Liver (tissue), 9 donors: Measurements from ENCODE around the gene EPB42. TPM values are rescaled to one million over a fixed set of nuclear protein-coding genes. Genes with fewer than 3 reads are reported as not detected.

ENCODE experiments used
- DNase-seq: peaks from one replicate; pipeline ENCODE4 v3.0.0-alpha.2; 2017; ENCODE audit warnings: low spot score
- H3K27ac ChIP-seq, 2 donors: one replicate each; pipeline ENCODE4 v1.7.0; 2013; ENCODE audit warnings: inconsistent platforms in 2 of 2, low read length in 2 of 2, control low read depth in 1 of 2, low read depth in 1 of 2, mild to moderate bottlenecking in 1 of 2
- H3K27me3 ChIP-seq, 4 donors: one replicate each; pipeline versions ENCODE4 v1.6.1 to v1.7.0; 2013; ENCODE audit warnings: low read length in 3 of 4, inconsistent platforms in 1 of 4, mild to moderate bottlenecking in 1 of 4, moderate library complexity in 1 of 4; ENCODE audit not compliant: control insufficient read depth in 4 of 4, insufficient read depth in 4 of 4
- H3K36me3 ChIP-seq, 4 donors: one replicate each; pipeline versions ENCODE4 v1.6.1 to v1.7.0; 2013; ENCODE audit warnings: low read length in 3 of 4, mild to moderate bottlenecking in 3 of 4, low read depth in 1 of 4, moderate library complexity in 1 of 4; ENCODE audit not compliant: control insufficient read depth in 4 of 4, insufficient read depth in 3 of 4
- H3K4me1 ChIP-seq, 4 donors: one replicate each; pipeline versions ENCODE4 v1.6.1 to v1.7.0; 2013; ENCODE audit warnings: low read length in 3 of 4, mild to moderate bottlenecking in 3 of 4, moderate library complexity in 1 of 4; ENCODE audit not compliant: control insufficient read depth in 4 of 4, insufficient read depth in 4 of 4
- H3K4me3 ChIP-seq, 3 donors: one replicate each; pipeline versions ENCODE4 v1.6.1 to v1.7.0; 2013; ENCODE audit warnings: low read length in 3 of 3, control low read depth in 1 of 3, low read depth in 1 of 3, mild to moderate bottlenecking in 1 of 3
- H3K9ac ChIP-seq, 2 donors: one replicate each; pipeline ENCODE4 v1.7.0; 2013; ENCODE audit warnings: low read length in 2 of 2, mild to moderate bottlenecking in 2 of 2, moderate library complexity in 2 of 2, control low read depth in 1 of 2, low read depth in 1 of 2
- H3K9me3 ChIP-seq, 4 donors: one replicate each; pipeline versions ENCODE4 v1.6.1 to v1.7.0; 2013; ENCODE audit warnings: low read length in 3 of 4; ENCODE audit not compliant: control insufficient read depth in 4 of 4
- EGR1 ChIP-seq, 2 donors: IDR thresholded peaks; 2 replicates each; pipeline ENCODE4 v1.6.1; 2016 to 2018; ENCODE audit warnings: antibody characterized with exemption in 2 of 2, low read depth in 2 of 2
- FOXA1 ChIP-seq: IDR thresholded peaks from 2 replicates; pipeline ENCODE4 v1.6.1; 2016; ENCODE audit warnings: antibody characterized with exemption
- GABPA ChIP-seq, 2 donors: IDR thresholded peaks in 1 of 2; conservative IDR thresholded peaks in 1 of 2; 2 replicates each; pipeline ENCODE4 v1.6.1; 2016; ENCODE audit warnings: antibody characterized with exemption in 2 of 2, mild to moderate bottlenecking in 1 of 2, moderate library complexity in 1 of 2
- HNF4A ChIP-seq, 2 donors: conservative IDR thresholded peaks; 2 replicates each; pipeline ENCODE4 v1.6.1; 2016; ENCODE audit warnings: antibody characterized with exemption in 2 of 2, mild to moderate bottlenecking in 2 of 2
- HNF4G ChIP-seq: IDR thresholded peaks from 2 replicates; pipeline ENCODE4 v1.6.1; 2016; ENCODE audit warnings: antibody characterized with exemption
- JUND ChIP-seq, 2 donors: IDR thresholded peaks; 2 replicates each; pipeline ENCODE4 v1.6.1; 2016; ENCODE audit warnings: antibody characterized with exemption in 2 of 2
- NR2F2 ChIP-seq: IDR thresholded peaks from 2 replicates; pipeline ENCODE4 v1.6.1; 2016; ENCODE audit warnings: antibody characterized with exemption
- RXRA ChIP-seq, 2 donors: IDR thresholded peaks; 2 replicates each; pipeline ENCODE4 v1.6.1; 2017 to 2018; ENCODE audit warnings: antibody characterized with exemption in 2 of 2, mild to moderate bottlenecking in 1 of 2
- SP1 ChIP-seq: IDR thresholded peaks from 2 replicates; pipeline ENCODE4 v1.6.1; 2018; ENCODE audit warnings: antibody characterized with exemption, mild to moderate bottlenecking
- TAF1 ChIP-seq: conservative IDR thresholded peaks from 2 replicates; pipeline ENCODE4 v1.6.1; 2016; ENCODE audit warnings: antibody characterized with exemption, mild to moderate bottlenecking
- WGBS: extraction: QIAGEN DNeasy Blood & Tissue Kit; methylation state at CpG from one replicate; pipeline ENCODE4 v1.1.7; 2013; 5-methylcytosine and 5-hydroxymethylcytosine counted together
- polyA plus RNA-seq, 2 donors: library from polyadenylated mRNA; stranded (reverse) in 1 of 2; unstranded in 1 of 2; fragments of 200-250 nt in 1 of 2; fragments of >200 nt in 1 of 2; fragmentation: Nextera tagmentation in 1 of 2; extraction: Ambion mirVana in 1 of 2; gene quantifications; one replicate each; pipeline versions ENCODE4 v1.2.1 to v1.2.3, GENCODE V29; 2013 to 2015
- total RNA-seq, 2 donors: library from RNA; depleted of rRNA; stranded (reverse); fragments of >200 nt; gene quantifications; one replicate each; pipeline ENCODE4 v1.2.3, GENCODE V29; 2014
- TF ChIP-seq, protein P1 (sequence below): IDR thresholded peaks from 2 replicates; pipeline ENCODE4 v1.6.1; 2016; ENCODE audit warnings: antibody characterized with exemption, mild to moderate bottlenecking
- TF ChIP-seq, protein P2 (sequence below): IDR thresholded peaks from 2 replicates; pipeline ENCODE4 v1.6.1; 2016; ENCODE audit warnings: antibody characterized with exemption
- TF ChIP-seq, protein P3 (sequence below): IDR thresholded peaks from 2 replicates; pipeline ENCODE4 v1.6.1; 2016; ENCODE audit warnings: antibody characterized with exemption
- TF ChIP-seq, protein P4 (sequence below): fragments of 150-350 bp; IDR thresholded peaks from 2 replicates; pipeline ENCODE4 v1.5.1; 2017; ENCODE audit warnings: improper control_type of control experiment, low read depth, low read length; ENCODE audit not compliant: missing input control
- donor health status: healthy.
- donor health status: healthy.
- donor health status: healthy.
- donor health status: healthy.
- donor health status: healthy.

EPB42 gene
- total and polyA plus RNA-seq, 4 donors = 0.02 to 247 TPM; not detected in 2

GRCh38 chr15:43212299-43212698 is 8.5 kb downstream of the EPB42 start:
- DNase-seq = no peak
- 82% methylated on average over 8 of the region's 8 CpGs for WGBS
- no peak overlapping the region for H3K9ac ChIP-seq
- no peak overlapping the region for H3K4me3 ChIP-seq
- no peaks in the 10 kb centered on the region for H3K36me3 ChIP-seq
- H3K4me1 ChIP-seq = no peaks in the 10 kb centered on the region
- no peaks in the 10 kb centered on the region for H3K9me3 ChIP-seq
- TF ChIP-seq, protein P1, sequence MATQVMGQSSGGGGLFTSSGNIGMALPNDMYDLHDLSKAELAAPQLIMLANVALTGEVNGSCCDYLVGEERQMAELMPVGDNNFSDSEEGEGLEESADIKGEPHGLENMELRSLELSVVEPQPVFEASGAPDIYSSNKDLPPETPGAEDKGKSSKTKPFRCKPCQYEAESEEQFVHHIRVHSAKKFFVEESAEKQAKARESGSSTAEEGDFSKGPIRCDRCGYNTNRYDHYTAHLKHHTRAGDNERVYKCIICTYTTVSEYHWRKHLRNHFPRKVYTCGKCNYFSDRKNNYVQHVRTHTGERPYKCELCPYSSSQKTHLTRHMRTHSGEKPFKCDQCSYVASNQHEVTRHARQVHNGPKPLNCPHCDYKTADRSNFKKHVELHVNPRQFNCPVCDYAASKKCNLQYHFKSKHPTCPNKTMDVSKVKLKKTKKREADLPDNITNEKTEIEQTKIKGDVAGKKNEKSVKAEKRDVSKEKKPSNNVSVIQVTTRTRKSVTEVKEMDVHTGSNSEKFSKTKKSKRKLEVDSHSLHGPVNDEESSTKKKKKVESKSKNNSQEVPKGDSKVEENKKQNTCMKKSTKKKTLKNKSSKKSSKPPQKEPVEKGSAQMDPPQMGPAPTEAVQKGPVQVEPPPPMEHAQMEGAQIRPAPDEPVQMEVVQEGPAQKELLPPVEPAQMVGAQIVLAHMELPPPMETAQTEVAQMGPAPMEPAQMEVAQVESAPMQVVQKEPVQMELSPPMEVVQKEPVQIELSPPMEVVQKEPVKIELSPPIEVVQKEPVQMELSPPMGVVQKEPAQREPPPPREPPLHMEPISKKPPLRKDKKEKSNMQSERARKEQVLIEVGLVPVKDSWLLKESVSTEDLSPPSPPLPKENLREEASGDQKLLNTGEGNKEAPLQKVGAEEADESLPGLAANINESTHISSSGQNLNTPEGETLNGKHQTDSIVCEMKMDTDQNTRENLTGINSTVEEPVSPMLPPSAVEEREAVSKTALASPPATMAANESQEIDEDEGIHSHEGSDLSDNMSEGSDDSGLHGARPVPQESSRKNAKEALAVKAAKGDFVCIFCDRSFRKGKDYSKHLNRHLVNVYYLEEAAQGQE = no peak
- TF ChIP-seq SP1 = no peak
- TF ChIP-seq, protein P2, sequence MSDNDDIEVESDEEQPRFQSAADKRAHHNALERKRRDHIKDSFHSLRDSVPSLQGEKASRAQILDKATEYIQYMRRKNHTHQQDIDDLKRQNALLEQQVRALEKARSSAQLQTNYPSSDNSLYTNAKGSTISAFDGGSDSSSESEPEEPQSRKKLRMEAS = no peak
- TF ChIP-seq, protein P3, sequence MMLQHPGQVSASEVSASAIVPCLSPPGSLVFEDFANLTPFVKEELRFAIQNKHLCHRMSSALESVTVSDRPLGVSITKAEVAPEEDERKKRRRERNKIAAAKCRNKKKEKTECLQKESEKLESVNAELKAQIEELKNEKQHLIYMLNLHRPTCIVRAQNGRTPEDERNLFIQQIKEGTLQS = no peak
- TF ChIP-seq, protein P4, sequence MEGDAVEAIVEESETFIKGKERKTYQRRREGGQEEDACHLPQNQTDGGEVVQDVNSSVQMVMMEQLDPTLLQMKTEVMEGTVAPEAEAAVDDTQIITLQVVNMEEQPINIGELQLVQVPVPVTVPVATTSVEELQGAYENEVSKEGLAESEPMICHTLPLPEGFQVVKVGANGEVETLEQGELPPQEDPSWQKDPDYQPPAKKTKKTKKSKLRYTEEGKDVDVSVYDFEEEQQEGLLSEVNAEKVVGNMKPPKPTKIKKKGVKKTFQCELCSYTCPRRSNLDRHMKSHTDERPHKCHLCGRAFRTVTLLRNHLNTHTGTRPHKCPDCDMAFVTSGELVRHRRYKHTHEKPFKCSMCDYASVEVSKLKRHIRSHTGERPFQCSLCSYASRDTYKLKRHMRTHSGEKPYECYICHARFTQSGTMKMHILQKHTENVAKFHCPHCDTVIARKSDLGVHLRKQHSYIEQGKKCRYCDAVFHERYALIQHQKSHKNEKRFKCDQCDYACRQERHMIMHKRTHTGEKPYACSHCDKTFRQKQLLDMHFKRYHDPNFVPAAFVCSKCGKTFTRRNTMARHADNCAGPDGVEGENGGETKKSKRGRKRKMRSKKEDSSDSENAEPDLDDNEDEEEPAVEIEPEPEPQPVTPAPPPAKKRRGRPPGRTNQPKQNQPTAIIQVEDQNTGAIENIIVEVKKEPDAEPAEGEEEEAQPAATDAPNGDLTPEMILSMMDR = no peak
- TF ChIP-seq RXRA (IDR thresholded peaks at IDR 0.05) = no peak
- TF ChIP-seq TAF1 = no peak
- TF ChIP-seq HNF4A (conservative IDR thresholded peaks at IDR 0.05) = no peak
- TF ChIP-seq FOXA1 = no peak
- no peak for TF ChIP-seq JUND (IDR thresholded peaks at IDR 0.05)
- no peak for TF ChIP-seq NR2F2
- no peak for TF ChIP-seq HNF4G
- H3K27ac ChIP-seq = no peak overlapping the region
- peaks cover 0 to 3% (median 0%) of the 10 kb centered on the region in 4 donors for H3K27me3 ChIP-seq

DNA sequence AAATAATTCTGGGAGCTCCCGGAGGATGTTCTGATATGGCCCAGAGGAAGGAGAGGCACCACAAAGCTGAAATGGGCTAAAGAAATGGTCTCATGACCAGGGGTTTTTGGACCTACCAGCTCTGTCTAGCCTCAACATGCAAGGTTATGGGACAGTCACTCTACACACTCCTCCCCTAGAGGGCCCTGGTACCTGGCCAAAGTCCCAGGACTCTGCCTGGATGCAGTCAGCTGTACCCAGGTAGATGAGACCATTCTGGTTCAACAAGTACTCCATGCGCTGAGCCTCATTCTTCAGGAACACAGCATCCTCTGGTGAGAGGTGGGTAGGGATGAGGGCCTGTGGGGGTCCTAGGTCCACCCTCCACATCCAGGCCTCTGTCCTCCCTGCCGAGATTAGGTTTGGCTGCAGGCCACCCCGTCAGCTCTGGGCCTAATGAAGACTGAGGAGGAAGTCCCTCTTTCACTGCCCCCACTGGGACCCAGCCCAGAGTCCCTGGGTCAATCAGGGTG is 9.5 kb downstream of the EPB42 start:
- WGBS = 85% methylated on average over 4 of the region's 4 CpGs
- TF ChIP-seq TAF1 (no peak), EGR1 (IDR thresholded peaks at IDR 0.05; ENCODE audit: low read depth in 2 of 2) (no peak)
- Histone ChIP-seq H3K4me3 (no peak overlapping the region), H3K9ac (no peak overlapping the region), H3K36me3 (no peaks in the 10 kb centered on the region), H3K9me3 (no peaks in the 10 kb centered on the region), H3K27me3 (peaks cover 0 to 3% (median 0%) of the 10 kb centered on the region in 4 donors), H3K27ac (no peak overlapping the region), H3K4me1 (no peaks in the 10 kb centered on the region)
- peak; percentile 34 for DNase-seq

DNA sequence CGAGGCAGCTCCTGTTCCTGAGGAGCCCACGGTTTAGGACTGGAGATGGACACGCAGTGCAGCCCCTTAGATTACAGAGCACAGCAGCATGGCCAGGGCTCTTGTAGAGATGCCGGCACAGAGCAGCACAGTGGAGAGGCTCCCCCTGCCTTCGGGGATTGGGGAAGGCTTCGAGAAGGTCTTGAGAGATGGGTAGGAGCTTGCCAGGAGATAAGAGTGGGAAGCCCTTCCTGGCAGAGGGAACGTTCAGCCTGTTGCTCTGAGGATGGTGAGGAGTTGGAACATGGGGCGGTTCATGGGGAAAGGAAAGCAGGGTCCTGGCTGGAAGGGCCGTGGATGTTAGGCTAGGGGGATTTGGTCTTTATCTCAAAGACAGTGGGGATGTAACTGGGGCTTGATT is 10.0 kb downstream of the EPB42 start:
- H3K4me1 ChIP-seq = no peaks in the 10 kb centered on the region
- no peak overlapping the region for H3K9ac ChIP-seq
- 73% methylated on average over 9 of the region's 9 CpGs for WGBS
- no peaks in the 10 kb centered on the region for H3K9me3 ChIP-seq
- H3K27ac ChIP-seq = no peak overlapping the region
- no peak for TF ChIP-seq GABPA (IDR thresholded peaks at IDR 0.05 in 1 of 2, conservative IDR thresholded peaks at IDR 0.05 in 1 of 2)
- no peaks in the 10 kb centered on the region for H3K36me3 ChIP-seq
- no peak overlapping the region for H3K4me3 ChIP-seq
- H3K27me3 ChIP-seq = peaks cover 0 to 3% (median 0%) of the 10 kb centered on the region in 4 donors
- no peak for DNase-seq
